PC-3 (cell line): ENCODE results near the gene PRPF31.

Experiments
- EZH2phosphoT487 ChIP-seq: fragments of 300-600 bp; sonication (generic); IDR thresholded peaks from 2 replicates; pipeline ENCODE4 v1.6.1; 2018; ENCODE audit warnings: mild to moderate bottlenecking, antibody characterized with exemption, low read length, borderline replicate concordance
- TF ChIP-seq, protein P1 (sequence below): fragments of 300-600 bp; sonication (generic); conservative IDR thresholded peaks from 2 replicates; pipeline ENCODE4 v1.5.1; 2017; ENCODE audit warnings: antibody characterized with exemption, low read depth, mild to moderate bottlenecking, low read length

GRCh38 chr19:54156490-54156889 lies 40.9 kb downstream of the PRPF31 start:
- TF ChIP-seq, protein P1, sequence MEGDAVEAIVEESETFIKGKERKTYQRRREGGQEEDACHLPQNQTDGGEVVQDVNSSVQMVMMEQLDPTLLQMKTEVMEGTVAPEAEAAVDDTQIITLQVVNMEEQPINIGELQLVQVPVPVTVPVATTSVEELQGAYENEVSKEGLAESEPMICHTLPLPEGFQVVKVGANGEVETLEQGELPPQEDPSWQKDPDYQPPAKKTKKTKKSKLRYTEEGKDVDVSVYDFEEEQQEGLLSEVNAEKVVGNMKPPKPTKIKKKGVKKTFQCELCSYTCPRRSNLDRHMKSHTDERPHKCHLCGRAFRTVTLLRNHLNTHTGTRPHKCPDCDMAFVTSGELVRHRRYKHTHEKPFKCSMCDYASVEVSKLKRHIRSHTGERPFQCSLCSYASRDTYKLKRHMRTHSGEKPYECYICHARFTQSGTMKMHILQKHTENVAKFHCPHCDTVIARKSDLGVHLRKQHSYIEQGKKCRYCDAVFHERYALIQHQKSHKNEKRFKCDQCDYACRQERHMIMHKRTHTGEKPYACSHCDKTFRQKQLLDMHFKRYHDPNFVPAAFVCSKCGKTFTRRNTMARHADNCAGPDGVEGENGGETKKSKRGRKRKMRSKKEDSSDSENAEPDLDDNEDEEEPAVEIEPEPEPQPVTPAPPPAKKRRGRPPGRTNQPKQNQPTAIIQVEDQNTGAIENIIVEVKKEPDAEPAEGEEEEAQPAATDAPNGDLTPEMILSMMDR: no peak
- TF ChIP-seq EZH2phosphoT487: no peak
